Activated naive CD4-positive, alpha-beta T cell treated with anti-CD3 and anti-CD28 coated beads for 36 hours (primary cell): ENCODE data around the gene PARP15. TPM values are rescaled to one million over a fixed set of nuclear protein-coding genes. Genes with fewer than 3 reads are reported as not detected.
"Not testable (repeated sequence)": the region's sequence is repeated elsewhere in the genome, so short reads cannot be mapped to it uniquely, and the experiment has no call there.

ENCODE experiments used
- CTCF ChIA-PET: fragments of 350-600 bp; sonication (Branson Sonifier 250); formaldehyde crosslinking; loops from one replicate; lab custom pipeline; 2021; ENCODE audit warnings: antibody characterized with exemption; lab: Charles Lee
- DNase-seq: peaks from one replicate; pipeline ENCODE4 v3.0.0-alpha.2; 2020
- H3K27ac Mint-ChIP-seq: one replicate; pipeline ENCODE4 v1.8.0; 2021; ENCODE audit warnings: mild to moderate bottlenecking, mixed read lengths
- H3K27me3 Mint-ChIP-seq: one replicate; pipeline ENCODE4 v1.8.0; 2021; ENCODE audit warnings: low read depth, mixed read lengths
- H3K36me3 Mint-ChIP-seq: one replicate; pipeline ENCODE4 v1.8.0; 2021; ENCODE audit warnings: low read depth, mixed read lengths
- H3K4me1 Mint-ChIP-seq: one replicate; pipeline ENCODE4 v1.8.0; 2021; ENCODE audit warnings: low read depth, mixed read lengths
- H3K4me3 Mint-ChIP-seq: one replicate; pipeline ENCODE4 v1.8.0; 2021; ENCODE audit warnings: mild to moderate bottlenecking, moderate library complexity, mixed read lengths
- H3K9me3 Mint-ChIP-seq: one replicate; pipeline ENCODE4 v1.8.0; 2021; ENCODE audit warnings: mixed read lengths
- intact Hi-C: fragments of 100-400 bp; cut with micrococcal nuclease; formaldehyde crosslinking; loops from one replicate; pipeline ENCODE4 v1.15.1; 2023
- total RNA-seq, 2 experiments: library from RNA; stranded (reverse); gene quantifications; one replicate each; pipeline ENCODE4 v1.2.3, GENCODE V29; 2021

PARP15 gene
- total RNA-seq, 2 experiments from 2014 or later: 3.6 to 5.1 TPM

DNA sequence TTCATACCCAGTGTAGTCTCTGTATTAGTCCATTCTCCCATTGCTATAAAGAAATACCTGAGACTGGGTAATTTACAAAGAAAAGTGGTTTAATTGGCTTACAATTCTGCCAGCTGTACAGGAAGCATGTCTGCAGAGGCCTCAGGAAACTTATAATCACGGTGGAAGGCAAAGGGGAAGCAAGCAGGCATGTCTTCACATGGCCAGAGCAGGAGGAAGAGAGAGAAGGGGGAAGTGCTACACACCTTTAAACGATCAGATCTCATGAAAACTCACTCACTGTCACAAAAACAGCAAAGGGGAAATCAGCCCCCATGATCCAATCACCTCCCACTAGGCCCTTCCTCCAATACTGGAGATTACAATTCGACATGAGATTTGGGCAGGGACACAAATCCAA lies 96.9 kb downstream of the PARP15 start:
- H3K9me3 Mint-ChIP-seq: no peaks in the 10 kb centered on the region
- CTCF ChIA-PET: interaction anchor here (1.2 kb wide), 2 partner anchors 42 to 283 kb away, joined by 3 read pairs; no protein-coding TSS in a partner anchor
- intact Hi-C loops: loop anchor here (10.0 kb wide), 1 partner anchor 370 kb away; no protein-coding TSS in a partner anchor
- H3K4me1 Mint-ChIP-seq: peaks cover 20% of the 10 kb centered on the region
- no peak overlapping the region for H3K27ac Mint-ChIP-seq
- DNase-seq: no peak
- H3K4me3 Mint-ChIP-seq: no peak overlapping the region
- H3K36me3 Mint-ChIP-seq: no peaks in the 10 kb centered on the region
- no peaks in the 10 kb centered on the region for H3K27me3 Mint-ChIP-seq

DNA sequence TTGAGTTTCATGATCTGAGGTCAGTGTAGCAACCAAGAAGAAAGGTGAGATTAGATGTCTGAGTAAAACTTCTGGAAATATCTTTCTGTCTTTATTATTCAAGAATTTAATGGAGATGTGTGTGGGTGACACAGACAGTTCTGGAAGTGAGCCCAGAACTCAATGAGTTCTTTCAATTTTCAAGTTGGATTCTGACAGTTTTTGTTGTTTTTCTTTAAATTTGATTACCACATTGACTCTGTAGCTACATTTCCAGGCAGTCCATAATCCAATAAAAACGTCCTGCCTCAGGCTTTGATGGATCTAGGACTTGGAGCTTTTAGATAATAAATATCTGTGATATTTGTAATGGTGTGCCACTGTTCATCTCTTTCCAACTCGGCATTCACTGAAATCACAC lies 99.3 kb downstream of the PARP15 start:
- Mint-ChIP-seq H3K27me3 (no peaks in the 10 kb centered on the region), H3K36me3 (peaks cover 4% of the 10 kb centered on the region), H3K27ac (no peak overlapping the region), H3K9me3 (no peaks in the 10 kb centered on the region), H3K4me1 (peaks cover 29% of the 10 kb centered on the region), H3K4me3 (no peak overlapping the region)
- intact Hi-C loops: loop anchor here (10.0 kb wide), 1 partner anchor 372 kb away; no protein-coding TSS in a partner anchor
- DNase-seq: no peak
- CTCF ChIA-PET: interaction anchor here (6.4 kb wide), 1 partner anchor 117 kb away, joined by 165 read pairs; no protein-coding TSS in a partner anchor

DNA sequence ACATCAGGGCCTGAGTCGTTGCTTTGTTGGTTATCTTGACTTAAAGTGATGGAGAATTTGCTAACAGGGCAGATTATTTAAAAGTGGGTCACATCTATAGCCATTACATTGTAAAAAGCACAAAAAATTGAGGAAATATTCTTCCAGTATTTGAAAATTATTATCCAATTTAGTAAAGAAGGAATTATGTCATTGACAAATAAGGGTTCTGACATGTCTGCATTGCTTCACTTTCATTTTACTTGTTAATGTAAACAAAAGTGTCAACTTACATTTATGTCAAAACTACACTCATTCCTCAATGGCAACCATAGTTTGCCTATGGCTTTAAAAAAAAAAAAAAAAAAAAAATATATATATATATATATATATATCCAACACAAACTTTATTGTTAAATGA lies 99.8 kb downstream of the PARP15 start:
- DNase-seq: no peak
- Mint-ChIP-seq H3K4me3 (no peak overlapping the region), H3K9me3 (no peaks in the 10 kb centered on the region), H3K27ac (no peak overlapping the region), H3K4me1 (peaks cover 33% of the 10 kb centered on the region), H3K27me3 (no peaks in the 10 kb centered on the region), H3K36me3 (peaks cover 4% of the 10 kb centered on the region)
- CTCF ChIA-PET: interaction anchor here (1.9 to 6.4 kb wide), 2 partner anchors 13 to 117 kb away, joined by 5 to 165 read pairs; no protein-coding TSS in a partner anchor
- intact Hi-C loops: loop anchor here (10.0 kb wide), 1 partner anchor 372 kb away; no protein-coding TSS in a partner anchor

DNA sequence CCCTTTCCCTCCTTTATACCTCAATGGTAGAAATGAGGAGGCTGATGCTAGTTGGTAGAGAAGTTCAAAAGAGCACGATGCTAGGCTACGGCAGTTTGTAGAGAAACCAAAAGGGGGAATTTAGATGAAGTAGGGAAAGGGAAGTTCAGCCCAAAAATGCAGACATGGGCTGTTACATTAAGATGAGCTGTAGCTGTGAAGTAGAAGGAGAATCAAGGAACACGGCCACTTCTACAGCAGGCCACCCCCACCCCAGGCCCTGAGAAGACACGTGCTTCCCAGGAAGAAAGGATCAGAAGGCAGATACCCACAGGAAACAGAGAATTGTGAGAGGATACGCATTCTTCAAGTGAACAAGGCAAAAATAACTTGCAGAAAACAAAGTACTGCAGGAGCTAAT lies 101.1 kb downstream of the PARP15 start:
- Mint-ChIP-seq H3K36me3 (peaks cover 6% of the 10 kb centered on the region), H3K27me3 (no peaks in the 10 kb centered on the region), H3K9me3 (no peaks in the 10 kb centered on the region), H3K4me1 (peaks cover 46% of the 10 kb centered on the region), H3K27ac (no peak overlapping the region), H3K4me3 (no peak overlapping the region)
- intact Hi-C loops: loop anchor here (2.0 to 10.0 kb wide), 3 partner anchors 374 to 1132 kb away; no protein-coding TSS in a partner anchor
- CTCF ChIA-PET: interaction anchor here (0.7 to 6.4 kb wide), 30 partner anchors 9 to 285 kb away, joined by 3 to 165 read pairs (median 5); partner anchors contain the start of genes DTX3L and PARP9
- DNase-seq: no peak

DNA sequence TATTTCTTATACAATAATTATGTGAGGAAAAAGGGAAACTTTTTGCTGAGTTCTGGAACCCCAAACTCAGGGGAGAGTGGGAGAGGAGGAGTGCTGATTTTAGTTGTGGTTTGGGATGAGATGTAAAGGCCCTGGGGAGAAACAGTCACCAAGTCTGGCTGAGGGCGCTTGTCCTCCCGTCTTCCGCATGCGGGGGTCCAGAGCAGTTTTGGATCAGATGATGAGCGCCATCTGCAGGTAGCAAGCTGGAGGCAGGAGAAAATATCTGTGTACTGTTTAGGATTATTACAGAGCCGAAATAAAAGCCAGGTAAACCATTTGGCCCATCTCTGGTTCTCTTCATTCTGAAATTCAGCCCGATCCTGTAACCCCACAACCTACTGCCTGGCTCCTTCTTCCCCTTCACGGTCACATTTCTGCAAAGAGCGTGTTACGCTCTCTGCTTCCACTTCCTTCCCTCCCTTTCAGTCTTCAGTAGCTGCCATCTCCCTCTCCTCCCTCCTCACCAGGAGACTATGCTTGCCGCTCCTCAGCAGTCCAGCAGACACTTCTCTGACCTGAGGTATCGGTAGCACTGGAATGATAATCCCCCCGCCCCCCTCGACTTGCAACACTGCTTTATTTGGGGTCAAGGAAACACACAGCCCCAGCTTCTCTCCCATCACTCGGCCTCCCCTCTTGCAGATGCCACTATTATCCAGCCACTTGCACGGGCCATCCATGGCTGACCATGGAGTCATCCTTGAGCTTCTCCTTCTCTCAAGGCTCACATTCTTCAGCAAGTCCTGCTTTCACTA lies 101.8 kb downstream of the PARP15 start:
- no peaks in the 10 kb centered on the region for H3K27me3 Mint-ChIP-seq
- intact Hi-C loops: loop anchor here (1.0 to 10.0 kb wide), 9 partner anchors 69 to 1132 kb away; partner anchors contain the start of gene WDR5B
- peaks cover 6% of the 10 kb centered on the region for H3K36me3 Mint-ChIP-seq
- peaks cover 47% of the 10 kb centered on the region for H3K4me1 Mint-ChIP-seq
- H3K9me3 Mint-ChIP-seq: no peaks in the 10 kb centered on the region
- DNase-seq: peak; percentile 91
- H3K4me3 Mint-ChIP-seq: peak overlapping the region; percentile 83
- peak overlapping the region; percentile 96 for H3K27ac Mint-ChIP-seq
- CTCF ChIA-PET: interaction anchor here (0.7 to 6.4 kb wide), 40 partner anchors 10 to 297 kb away, joined by 3 to 165 read pairs (median 4); partner anchors contain the start of genes DTX3L, MIX23, PARP9 and WDR5B

DNA sequence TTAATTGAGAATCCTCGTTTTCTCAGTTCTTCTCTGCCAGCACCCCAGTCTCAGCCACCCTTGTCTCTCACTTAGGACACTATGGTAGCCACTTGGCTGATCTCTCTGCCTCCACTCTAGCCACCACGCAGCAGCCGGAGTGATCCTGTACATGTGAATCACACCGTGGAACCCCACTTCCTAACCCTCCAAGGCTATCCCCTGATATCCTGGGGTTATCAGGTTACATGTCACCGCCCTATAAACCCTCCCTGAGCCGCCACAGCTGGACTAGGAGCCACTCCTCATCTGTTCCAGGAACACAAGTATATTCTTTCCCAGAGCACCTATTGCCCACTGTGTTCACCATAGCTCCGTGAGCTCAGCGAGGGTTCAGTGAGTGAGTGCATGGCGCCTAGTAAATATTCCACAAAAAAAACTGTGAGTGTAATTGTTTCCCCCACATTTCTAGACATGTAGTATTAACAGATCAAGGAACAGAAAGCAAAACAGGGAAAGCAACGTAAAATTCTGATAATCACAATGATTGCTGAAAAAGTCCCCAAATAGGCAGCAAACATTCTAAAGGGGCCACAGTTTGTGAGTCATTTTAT lies 102.5 kb downstream of the PARP15 start:
- DNase-seq: peak; percentile 19
- H3K4me3 Mint-ChIP-seq: peak overlapping the region; percentile 83
- intact Hi-C loops: loop anchor here (1.0 to 10.0 kb wide), 13 partner anchors 70 to 1133 kb away; partner anchors contain the start of genes FAM162A, KPNA1, SEMA5B and SLC49A4
- peaks cover 46% of the 10 kb centered on the region for H3K4me1 Mint-ChIP-seq
- CTCF ChIA-PET: interaction anchor here (0.7 to 6.4 kb wide), 28 partner anchors 11 to 297 kb away, joined by 3 to 165 read pairs (median 6); partner anchors contain the start of genes DTX3L, MIX23, PARP9 and WDR5B
- peaks cover 8% of the 10 kb centered on the region for H3K36me3 Mint-ChIP-seq
- H3K9me3 Mint-ChIP-seq: no peaks in the 10 kb centered on the region
- H3K27ac Mint-ChIP-seq: peak overlapping the region; percentile 96
- no peaks in the 10 kb centered on the region for H3K27me3 Mint-ChIP-seq

DNA sequence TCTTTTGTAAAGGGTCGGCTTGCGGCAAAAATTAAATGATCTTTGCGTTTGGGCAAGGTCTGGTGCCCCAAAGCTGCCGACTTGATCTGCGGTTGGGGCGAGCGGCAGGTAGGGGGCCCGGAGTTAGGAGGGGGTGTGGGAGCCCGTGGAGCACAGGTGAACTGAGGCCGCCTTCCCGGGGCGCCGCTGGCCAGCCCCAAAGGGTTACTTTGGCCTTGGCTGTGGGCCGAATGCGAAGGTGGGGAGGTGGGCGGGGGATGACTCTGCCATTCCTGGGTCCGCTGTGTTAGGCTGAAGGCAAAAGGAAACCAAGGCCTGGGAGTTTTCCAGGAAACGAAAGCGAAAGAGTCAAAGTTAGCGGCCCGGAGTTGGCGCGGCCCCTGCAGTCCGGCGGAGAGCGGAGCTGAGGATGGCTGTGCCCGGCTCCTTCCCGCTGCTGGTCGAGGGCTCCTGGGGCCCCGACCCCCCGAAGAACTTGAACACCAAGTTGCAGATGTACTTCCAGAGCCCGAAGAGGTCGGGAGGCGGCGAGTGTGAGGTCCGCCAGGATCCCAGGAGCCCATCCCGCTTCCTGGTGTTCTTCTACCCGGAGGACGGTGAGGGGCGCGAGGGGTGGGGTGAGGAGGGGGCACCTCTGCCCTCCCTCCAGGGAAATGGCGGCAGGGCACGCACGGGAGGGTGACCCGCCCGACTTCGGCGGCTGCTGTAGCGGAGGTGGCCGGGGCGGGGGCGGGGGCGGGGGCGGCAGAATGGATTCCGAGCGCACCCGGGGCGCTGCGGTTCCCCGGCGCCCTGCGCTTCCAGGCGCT lies 103.2 kb downstream of the PARP15 start, which contains the start of gene PARP14:
Gene PARP14 (plus strand): TSS at position 365 of the 809 bp plus-strand sequence. CDS start 45 bp downstream, at position 410.
- H3K27me3 Mint-ChIP-seq: no peaks in the 10 kb centered on the region
- intact Hi-C loops: loop anchor here (1.0 to 5.0 kb wide), 4 partner anchors 114 to 347 kb away; partner anchors contain the start of genes FAM162A, KPNA1, SEMA5B and SLC49A4
- peak within 1 kb of the TSS; percentile 83 for H3K4me3 Mint-ChIP-seq
- H3K36me3 Mint-ChIP-seq: peaks cover 11% of the 10 kb centered on the region
- peak; percentile 71 for DNase-seq
- H3K27ac Mint-ChIP-seq: peak within 1 kb of the TSS; percentile 96
- peaks cover 46% of the 10 kb centered on the region for H3K4me1 Mint-ChIP-seq
- H3K9me3 Mint-ChIP-seq: no peaks in the 10 kb centered on the region
- CTCF ChIA-PET: interaction anchor here (2.1 to 6.4 kb wide), 6 partner anchors 12 to 264 kb away, joined by 6 to 165 read pairs (median 13); partner anchors contain the start of genes DTX3L, PARP9 and WDR5B

DNA sequence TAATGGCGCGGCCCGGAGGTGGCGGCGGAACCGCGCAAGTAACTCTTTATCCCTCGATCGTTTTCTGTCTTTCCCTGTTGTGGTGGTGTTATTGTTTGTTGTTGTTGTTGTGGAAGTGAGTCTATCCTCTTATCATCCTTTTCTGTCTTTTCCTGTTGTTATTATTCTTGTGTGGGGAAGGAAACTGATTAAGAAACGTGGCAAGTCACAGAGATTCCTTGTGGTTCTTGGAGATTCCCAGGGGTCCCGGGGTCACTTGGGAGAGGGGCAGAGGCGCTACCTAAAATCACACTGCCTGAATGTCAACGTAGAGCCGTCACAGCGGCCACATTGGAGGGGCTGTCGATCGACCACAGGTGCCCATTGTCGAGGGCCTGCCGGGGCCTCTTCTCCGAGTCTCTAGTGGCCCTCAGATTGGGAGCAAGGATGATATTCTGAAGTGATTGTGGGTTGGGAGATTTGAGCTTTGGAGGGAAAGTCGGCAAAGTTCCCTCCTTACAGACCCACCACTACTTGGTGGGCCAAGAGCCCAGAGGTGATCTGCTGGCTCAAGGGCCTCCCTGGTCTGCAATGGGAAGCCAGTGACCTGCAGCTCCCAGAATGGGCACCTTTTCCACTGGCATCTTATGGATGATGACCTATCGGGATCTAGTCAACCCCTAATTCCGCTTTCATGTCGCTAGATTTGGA lies 104.0 kb downstream of the PARP15 start:
- intact Hi-C loops: loop anchor here (2.0 to 5.0 kb wide), 2 partner anchors 113 to 346 kb away; partner anchors contain the start of genes SEMA5B and SLC49A4
- no peaks in the 10 kb centered on the region for H3K27me3 Mint-ChIP-seq
- CTCF ChIA-PET: interaction anchor here (2.1 to 6.4 kb wide), 3 partner anchors 12 to 265 kb away, joined by 6 to 165 read pairs (median 17); partner anchors contain the start of gene WDR5B
- peak overlapping the region; percentile 83 for H3K4me3 Mint-ChIP-seq
- no peaks in the 10 kb centered on the region for H3K9me3 Mint-ChIP-seq
- peaks cover 12% of the 10 kb centered on the region for H3K36me3 Mint-ChIP-seq
- peaks cover 46% of the 10 kb centered on the region for H3K4me1 Mint-ChIP-seq
- no peak for DNase-seq
- H3K27ac Mint-ChIP-seq: peak overlapping the region; percentile 90

DNA sequence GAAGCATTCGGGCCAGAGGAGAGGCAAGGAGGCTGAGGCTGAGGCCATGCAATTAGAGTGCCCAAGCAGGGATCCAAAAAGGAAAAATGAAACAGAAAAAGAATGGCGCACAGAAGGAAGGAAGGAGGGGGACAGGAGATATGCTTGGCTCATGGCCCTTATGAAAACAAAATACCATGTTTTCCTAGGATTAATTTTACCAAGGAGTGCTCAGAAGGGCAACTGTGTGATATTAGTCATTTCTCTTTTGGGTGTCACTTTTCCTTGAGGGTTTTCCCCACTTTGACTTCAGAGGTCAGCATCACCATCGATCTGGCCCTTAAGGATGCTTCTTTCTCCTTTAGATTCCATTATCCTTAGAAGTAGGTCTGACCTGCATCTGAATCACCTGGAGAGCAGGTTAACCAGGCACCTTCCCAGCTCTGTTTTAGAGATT lies 104.5 kb downstream of the PARP15 start:
- peak overlapping the region; percentile 90 for H3K27ac Mint-ChIP-seq
- peaks cover 14% of the 10 kb centered on the region for H3K36me3 Mint-ChIP-seq
- intact Hi-C loops: loop anchor here (2.0 to 5.0 kb wide), 2 partner anchors 113 to 345 kb away; partner anchors contain the start of genes SEMA5B and SLC49A4
- H3K27me3 Mint-ChIP-seq: no peaks in the 10 kb centered on the region
- peak overlapping the region; percentile 83 for H3K4me3 Mint-ChIP-seq
- H3K4me1 Mint-ChIP-seq: peaks cover 51% of the 10 kb centered on the region
- CTCF ChIA-PET: interaction anchor here (6.4 kb wide), 1 partner anchor 122 kb away, joined by 165 read pairs; no protein-coding TSS in a partner anchor
- DNase-seq: no peak
- H3K9me3 Mint-ChIP-seq: no peaks in the 10 kb centered on the region

DNA sequence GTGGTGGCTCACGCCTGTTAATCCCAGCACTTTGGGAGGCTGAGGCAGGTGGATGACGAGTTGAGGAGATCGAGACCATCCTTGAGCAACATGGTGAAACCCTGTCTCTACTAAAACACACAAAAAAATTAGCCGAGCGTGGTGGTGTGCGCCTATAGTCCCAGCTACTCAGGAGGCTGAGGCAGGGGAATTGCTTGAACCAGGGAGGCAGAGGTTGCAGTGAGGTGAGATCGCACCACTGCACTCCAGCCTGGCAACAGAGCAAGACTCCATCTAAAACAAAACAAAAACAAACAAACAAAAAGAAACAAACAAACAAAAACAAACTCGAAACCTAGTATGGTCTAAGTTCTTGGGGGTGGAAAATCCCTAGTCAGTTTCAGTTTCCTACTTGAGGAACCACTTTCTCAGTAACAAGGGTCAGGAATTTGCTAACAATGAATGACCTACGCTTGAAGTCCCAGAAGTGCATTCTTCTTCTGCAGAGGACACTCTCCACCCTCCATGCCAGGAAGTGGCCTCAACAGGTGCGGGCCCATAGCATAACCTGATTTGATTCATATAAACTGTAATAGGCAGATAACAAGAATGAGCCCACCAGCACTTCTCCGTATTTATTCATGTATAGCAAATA lies 105.4 kb downstream of the PARP15 start:
- CTCF ChIA-PET, DNase-seq, H3K27me3 Mint-ChIP-seq, H3K4me3 Mint-ChIP-seq, H3K27ac Mint-ChIP-seq, H3K9me3 Mint-ChIP-seq: not testable (repeated sequence)
- H3K36me3 Mint-ChIP-seq: peaks cover 21% of the 10 kb centered on the region
- intact Hi-C loops: loop anchor here (5.0 kb wide), 1 partner anchor 344 kb away; the partner anchor contains the start of gene SEMA5B
- peaks cover 54% of the 10 kb centered on the region for H3K4me1 Mint-ChIP-seq
